Activated effector memory CD4-positive, alpha-beta T cell treated with Interleukin-2 at 50 U/mL for 16 hours (primary cell): ENCODE measurements around the gene RERE.
"Not testable (repeated sequence)": the region's sequence is repeated elsewhere in the genome, so short reads cannot be mapped to it uniquely, and the experiment has no call there.

ENCODE experiments used
- DNase-seq: peaks from one replicate; pipeline ENCODE4 v3.0.0-alpha.2; 2020

Gene RERE

DNA sequence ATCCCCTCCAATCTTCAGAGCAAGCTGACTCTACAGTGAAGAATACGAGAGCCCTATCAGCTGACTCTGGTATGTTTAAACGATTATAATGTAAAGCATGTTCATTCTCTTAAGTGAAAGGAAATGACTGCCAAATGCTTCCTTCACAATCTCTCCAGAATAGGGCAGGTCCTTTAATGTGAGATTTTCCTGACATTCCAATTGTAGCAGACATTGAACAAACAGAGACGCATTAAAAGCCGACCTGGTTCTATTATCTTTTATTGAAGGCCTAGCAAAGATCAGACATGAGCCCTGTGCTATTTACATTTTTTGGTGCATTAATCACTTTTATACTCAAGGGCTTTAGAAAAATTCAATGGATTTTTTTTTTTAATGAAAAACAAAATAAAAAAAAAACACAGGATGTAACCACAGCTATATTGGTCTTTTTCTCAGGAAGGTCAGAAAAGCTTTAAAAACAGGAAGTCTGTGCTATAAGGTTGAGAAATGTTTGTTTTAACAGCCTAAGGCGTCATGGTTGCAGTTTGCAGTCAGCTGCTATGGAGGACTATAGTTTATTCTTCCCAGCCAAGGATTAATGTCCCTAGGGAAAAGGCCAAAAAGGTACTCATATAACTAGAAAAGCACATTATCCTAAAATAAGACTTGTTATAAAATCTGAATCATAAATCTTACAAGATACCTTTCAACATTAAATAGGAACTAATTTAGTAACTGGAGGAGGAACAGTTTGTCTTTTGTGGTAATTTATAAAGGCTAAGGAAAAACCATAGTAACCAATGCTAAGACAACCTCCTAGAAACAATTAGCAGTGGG lies 104.8 kb downstream of the RERE start:
- no peak for DNase-seq

DNA sequence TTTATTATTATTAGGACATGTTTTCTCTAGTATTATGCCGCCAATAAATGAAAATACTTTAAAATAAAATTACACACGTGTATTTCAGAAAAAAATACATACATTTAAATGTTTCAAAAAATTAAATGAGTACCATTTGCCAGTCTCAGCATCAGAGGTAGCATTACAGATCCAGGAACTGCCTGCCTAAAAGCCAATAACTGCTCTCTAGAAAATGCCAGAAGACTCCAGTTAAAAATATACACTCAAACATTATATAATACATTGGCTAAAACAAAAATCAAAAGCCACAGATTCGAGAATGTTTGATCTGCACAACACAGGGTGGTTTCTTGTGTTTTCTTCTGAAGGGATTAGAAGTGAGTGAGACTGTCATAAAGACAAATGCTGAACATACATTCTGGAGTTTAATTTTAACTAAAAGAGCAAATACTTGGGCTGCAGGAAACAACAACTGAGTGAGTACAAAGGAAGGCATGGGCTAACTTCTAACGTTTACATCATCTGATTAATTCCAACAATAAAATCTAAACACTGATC lies 105.5 kb downstream of the RERE start:
- no peak for DNase-seq

DNA sequence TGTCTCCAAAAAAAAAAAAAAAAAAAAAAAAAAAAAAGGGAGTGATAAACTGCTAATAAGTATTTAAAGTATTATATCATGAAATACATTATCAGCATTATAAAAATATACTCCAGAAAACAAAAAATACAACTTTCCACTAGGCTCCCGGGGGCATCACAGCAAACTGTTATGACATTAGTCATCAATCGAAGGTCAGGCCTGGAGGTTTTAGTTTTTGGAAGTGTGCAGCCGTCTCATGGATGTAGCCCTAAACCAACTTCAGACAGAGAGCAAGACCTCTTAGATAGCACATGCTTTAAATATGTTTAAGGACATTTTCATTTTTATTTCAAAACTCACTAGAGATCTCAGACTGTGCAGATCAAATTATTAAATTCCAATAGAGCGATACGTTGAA lies 106.3 kb downstream of the RERE start:
- no peak for DNase-seq

DNA sequence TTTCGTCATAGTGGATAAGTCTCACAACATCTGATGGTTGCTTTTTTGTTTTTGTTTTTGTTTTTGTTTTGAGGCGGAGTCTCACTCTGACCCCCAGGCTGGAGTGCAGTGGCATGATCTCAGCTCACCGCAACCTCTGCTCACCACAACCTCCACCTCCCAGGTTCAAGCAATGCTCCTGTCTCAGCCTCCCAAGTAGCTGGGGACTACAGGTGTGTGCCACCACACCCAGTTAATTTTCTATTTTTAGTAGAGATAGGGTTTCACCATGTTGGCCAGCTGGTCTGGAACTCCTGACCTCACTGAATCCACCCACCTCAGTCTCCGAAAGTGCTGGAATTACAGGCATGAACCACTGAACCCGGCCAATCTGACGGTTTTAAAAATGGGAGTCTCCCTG lies 109.2 kb downstream of the RERE start:
- DNase-seq = no peak

DNA sequence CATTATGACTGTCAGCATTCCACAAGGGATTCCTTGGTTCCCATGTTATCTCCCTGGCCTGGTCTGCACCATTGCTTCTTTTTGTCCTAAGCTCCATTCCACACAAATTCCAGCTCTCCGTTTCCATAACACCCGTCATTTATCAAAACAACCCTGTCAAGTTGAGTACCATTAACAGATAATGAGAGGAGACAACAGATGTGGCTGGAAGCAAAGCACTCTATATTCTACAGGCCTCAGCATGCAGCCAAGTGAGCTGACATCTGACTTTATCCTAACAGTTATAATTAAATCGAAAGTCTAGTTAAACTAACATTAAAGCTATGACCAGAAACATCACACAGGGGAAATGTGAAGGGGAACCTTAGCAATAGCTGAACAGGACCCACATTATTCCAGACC lies 110.4 kb downstream of the RERE start:
- no peak for DNase-seq

DNA sequence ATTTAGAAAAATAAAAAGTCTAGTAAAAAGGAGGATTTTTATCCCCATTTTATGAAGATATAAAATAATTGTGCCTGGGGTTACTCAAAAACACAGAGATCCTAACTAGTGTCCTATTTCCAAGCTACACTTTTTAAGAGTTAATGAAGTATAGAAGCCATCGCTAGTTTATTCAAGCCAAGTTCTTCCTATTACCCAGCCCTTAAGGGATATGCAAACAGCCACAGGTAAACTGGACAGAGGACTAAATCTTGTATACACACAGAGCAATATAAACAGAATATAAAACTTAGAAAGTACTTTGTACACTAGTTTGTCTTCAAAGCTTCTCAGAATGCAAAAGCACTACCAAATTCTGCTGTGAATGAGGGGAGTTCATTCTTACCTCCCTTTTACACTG lies 111.1 kb downstream of the RERE start:
- DNase-seq = no peak

DNA sequence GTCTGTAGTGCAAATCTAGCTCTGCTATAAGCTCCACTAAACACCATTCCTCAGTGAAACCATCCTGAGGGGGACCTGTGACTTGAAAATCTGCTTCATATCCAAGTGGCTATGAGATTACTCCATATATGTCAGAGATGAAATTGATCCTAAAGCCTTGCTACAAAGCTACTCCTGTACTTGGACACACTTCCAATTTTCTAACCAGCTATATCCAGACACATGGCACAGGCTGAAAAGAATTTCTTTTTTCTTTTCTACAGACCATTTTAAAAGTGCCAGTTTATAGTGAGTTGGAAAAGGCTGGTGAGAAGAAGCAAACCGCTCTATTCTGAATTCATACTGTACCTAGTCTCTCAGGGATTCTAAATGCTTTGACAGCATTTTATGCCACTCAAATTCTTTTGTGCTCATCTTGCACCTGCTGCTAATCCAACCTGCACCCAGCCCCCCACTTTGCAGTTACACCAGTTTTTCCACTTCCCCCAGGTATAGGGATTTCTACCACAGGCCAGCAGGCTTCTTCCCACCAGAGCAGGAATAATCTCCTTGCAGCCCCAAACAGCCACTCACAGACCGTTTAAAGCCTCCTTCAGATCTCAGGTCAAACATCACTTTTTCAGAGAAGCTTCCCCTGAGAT lies 112.5 kb downstream of the RERE start:
- DNase-seq = no peak

GRCh38 chr1:8702850-8703810 lies 114.3 kb downstream of the RERE start:
- peak; percentile 18 for DNase-seq

- no peak for DNase-seq
Observed at GRCh38 chr1:8702472-8702849, 115.0 kb downstream of the RERE start.

- DNase-seq = no peak
Observed at GRCh38 chr1:8701794-8702471, 115.5 kb downstream of the RERE start.

- no peak for DNase-seq
Observed at GRCh38 chr1:8699679-8700078, 117.8 kb downstream of the RERE start.

GRCh38 chr1:8698937-8699447 lies 118.4 kb downstream of the RERE start:
- DNase-seq = no peak

- DNase-seq = no peak
Observed at GRCh38 chr1:8698012-8698630, 119.3 kb downstream of the RERE start.

DNA sequence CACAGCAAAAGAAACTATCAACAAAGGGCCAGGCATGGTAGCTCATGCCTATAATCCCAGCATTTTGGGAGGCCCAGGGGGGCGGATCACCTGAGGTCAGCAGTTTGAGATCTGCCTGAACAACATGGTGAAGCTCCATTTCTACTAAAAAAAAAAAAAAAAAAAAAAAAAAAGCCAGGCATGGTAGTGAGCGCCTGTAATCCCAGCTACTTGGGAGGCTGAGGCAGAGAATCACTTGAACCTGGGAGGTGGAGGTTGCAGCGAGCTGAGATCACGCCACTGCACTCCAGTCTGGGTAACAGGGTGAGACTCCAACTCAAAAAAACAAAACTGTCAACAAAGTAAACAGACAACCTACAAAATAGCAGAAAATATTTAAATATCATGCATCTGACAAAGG lies 122.0 kb downstream of the RERE start:
- DNase-seq = not testable (repeated sequence)

DNA sequence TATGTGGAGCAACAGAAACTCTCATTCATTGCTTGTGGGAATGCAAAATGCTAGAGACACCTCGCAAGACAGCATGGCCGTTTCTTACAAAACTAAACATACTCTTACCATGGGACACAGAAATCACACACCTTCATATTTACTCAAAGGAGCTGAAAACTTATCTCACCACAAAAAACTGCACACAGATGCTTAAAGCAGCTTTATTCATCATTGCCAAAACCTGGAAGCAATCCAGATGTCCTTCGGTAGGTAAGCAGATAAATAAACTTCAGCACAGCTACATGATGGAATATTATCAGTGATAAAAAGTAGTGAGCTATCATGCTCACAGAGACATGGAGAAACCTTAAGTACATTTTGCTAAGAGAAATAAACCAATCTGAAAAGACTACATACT lies 124.3 kb downstream of the RERE start:
- no peak for DNase-seq

- DNase-seq = no peak
Observed at GRCh38 chr1:8691662-8692061, 125.8 kb downstream of the RERE start.

GRCh38 chr1:8690253-8690525 lies 127.3 kb downstream of the RERE start:
- DNase-seq = no peak

GRCh38 chr1:8689431-8690252 lies 127.8 kb downstream of the RERE start:
- DNase-seq = no peak

DNA sequence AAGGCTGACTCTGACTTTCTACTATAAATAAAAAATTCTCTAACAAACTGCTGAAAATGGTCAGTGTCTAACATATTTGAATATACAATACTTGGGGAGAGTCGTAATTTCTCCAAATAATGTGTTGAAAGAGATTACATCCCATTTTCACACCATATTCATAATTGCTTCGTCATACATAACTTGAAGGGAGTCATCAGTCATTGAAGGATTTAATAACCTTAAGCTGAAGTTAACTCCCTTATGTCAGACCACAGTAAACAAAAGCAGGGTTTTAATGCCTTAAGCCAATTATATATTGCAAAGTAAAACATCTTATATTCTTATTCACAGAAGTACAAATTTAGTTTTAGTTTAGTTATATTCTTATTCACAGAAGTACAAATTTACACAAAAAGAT lies 129.9 kb downstream of the RERE start:
- no peak for DNase-seq

DNA sequence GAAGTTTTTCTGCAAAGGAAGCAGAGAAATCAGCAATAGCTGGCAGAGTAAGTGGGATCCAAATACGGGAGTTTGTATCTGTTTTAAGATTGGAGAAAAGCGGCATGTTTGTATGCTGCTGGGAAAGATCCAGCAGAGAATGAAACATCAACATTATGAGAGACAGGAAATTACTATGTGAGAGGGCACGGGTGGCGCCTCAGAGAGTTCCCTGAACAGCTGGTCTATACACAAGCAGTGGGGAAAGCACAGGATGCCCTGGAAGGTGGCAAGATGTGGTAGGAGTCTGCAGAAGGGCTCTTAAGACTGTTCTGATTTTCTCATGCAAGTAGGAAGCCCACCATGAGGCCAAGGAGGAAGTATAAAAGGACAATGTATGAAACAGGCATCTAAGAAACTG lies 130.4 kb downstream of the RERE start:
- DNase-seq = no peak

GRCh38 chr1:8685463-8685862 lies 132.0 kb downstream of the RERE start:
- DNase-seq = no peak
